HG03103 (cell line): Measurements from ENCODE around the gene DMRTC2.

Source experiments
- ATAC-seq: cut with Tn5 transposase; IDR thresholded peaks from one replicate; pipeline ENCODE4 v1.9.1; 2021; ENCODE audit warnings: low read depth; ENCODE audit not compliant: unreplicated experiment

The DMRTC2 gene

GRCh38 chr19:41887711-41888382 lies 43.0 kb downstream of the DMRTC2 start:
- ATAC-seq = no peak

GRCh38 chr19:41888926-41889325 lies 44.1 kb downstream of the DMRTC2 start:
- ATAC-seq = no peak

DNA sequence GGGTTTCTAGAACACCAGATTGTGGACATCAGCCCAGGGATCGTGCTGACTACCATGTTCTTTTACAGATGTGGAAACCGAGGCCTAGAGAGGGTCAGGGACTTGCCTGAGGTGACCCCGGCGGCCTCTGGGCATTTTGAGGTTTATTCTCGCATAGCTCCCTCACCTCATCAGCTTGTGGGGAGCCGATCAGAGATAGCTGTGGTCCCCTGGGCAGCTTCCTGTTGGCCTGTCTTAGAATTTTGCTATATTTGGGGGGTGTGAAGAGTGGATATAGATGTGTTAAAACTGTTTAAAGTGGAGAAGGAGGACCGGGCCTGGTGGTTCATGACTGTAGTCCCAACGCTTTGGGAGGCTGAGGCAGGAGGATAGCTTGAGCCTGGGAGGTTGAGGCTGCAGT lies 45.1 kb downstream of the DMRTC2 start:
- no peak for ATAC-seq

GRCh38 chr19:41890936-41891335 lies 46.1 kb downstream of the DMRTC2 start:
- ATAC-seq = no peak

DNA sequence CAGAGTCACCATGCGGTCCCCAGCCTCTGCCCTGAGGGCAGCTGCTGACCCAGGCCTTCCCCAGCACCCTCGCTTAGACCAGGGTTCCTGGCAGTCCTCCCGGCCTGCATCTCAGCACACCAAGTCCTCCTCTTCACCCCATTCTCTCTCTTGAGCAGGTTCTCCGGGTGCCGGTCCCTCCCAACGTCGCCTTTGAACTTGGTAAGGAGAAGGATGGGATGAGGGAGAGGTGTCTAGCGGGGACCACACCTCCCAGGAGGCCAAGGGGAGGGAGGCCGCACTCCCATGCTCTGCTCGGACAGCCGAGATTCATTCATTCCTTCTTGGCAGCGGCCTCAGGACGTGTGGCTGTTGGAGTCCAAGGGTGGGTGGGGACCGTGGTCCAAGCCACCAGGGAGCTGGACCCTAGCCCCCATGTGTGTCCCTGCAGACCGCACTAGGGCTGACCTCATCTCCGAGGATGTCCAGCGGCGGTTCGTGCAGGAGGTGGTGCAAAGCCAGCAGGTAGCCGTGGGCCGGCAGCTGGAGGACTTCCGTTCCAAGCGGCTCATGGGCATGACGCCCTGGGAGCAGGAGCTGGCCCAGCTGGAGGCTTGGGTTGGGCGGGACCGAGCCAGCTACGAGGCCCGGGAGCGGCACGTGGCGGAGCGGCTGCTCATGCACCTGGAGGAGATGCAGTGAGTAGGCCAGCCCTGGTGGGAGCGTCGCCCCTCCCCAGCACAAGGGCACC lies 47.5 kb downstream of the DMRTC2 start:
- no peak for ATAC-seq

DNA sequence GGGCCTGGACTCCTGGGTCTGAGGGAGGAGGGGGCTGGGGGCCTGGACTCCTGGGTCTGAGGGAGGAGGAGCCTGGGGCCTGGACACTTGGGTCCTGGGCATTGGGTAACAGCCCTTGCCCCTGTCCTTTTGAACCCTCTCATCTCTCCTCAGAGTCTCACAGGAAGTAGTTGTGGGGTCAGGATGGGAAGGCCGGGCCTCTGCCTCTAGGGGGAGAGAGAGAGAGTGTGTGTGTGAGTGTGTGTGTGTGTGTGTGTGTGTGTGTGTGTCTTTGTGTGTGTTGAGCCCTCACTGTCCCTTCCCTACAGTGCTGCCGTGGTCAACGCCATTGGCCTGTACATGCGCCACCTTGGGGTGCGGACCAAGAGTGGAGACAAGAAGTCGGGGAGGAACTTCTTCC lies 49.1 kb downstream of the DMRTC2 start:
- ATAC-seq = no peak

DNA sequence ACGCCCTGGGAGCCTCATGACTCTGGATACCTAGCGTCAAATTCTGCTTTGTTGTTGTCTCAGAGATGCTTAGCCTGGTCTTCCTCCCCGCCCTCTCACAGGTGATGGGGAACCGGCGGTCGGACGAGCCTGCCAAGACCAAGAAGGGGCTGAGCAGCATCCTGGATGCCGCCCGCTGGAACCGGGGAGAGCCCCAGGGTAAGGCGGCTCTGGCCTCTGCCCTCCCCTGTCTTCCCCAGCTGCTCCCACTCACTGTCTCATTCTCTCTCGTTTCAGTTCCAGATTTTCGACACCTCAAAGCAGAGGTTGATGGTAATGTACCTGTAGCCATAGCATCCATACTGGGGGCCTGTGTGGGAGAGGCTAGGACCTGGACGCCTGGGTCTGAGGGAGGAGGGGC lies 49.5 kb downstream of the DMRTC2 start:
- ATAC-seq = no peak

DNA sequence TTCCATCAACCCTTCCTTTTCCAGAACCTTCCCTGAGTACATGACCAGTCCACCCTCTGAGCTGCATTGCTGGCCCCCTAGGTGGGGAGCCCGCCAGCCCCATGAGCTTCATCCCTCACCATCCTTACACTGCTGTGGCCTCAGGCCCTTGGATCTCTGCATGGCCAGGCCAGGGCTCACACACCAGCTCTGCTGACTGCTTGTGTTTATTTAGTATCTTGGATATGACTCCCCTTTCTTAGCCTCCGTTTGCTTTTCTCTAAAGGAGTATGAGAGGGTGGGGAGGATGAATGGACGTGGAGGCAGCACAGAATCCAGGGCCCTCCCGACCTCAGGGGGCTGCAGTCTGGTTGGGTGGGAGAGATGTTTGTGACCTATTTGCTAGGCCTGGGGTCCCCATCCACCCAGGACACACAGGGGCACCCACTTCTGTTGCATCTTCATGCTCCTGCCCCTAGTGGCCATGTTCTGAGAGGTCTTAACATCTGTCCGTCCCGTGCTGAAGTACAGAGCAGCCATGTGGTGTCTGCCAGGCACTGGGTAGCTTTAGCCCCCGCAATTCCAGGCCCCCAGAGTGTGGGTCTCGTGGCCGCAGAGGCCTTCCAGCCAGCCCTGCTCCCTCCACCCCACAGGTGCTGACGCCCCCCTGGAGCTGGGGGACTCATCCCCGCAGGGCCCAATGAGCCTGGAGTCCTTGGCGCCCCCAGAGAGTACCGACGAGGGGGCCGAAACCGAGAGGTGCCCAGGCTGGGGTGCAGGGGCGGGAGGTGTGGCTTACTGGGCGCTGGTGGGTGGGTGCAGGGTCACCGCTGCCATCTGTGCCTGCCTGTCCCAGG lies 51.1 kb downstream of the DMRTC2 start:
- no peak for ATAC-seq

DNA sequence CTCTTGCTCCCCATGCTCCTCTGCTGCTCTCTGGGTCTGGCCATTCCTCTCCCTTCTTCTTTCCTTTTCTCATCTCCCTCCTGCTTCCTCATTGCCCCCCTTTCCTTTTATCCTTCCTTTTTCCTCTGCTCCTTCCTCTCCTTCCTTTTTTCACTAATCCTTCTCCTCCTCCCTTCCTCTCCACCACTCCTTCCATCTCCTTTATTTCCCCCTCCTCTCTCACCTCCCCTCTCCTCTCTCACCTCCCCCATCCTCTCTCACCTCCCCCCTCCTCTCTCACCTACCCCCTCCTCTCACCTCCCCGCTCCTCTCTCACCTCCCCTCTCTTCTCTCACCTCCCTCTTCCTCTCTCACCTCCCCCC lies 51.7 kb downstream of the DMRTC2 start:
- ATAC-seq = no peak

- no peak for ATAC-seq
Observed at GRCh38 chr19:41897181-41897580, 52.3 kb downstream of the DMRTC2 start.

- ATAC-seq = no peak
Observed at GRCh38 chr19:41897820-41898219, 53.0 kb downstream of the DMRTC2 start.

DNA sequence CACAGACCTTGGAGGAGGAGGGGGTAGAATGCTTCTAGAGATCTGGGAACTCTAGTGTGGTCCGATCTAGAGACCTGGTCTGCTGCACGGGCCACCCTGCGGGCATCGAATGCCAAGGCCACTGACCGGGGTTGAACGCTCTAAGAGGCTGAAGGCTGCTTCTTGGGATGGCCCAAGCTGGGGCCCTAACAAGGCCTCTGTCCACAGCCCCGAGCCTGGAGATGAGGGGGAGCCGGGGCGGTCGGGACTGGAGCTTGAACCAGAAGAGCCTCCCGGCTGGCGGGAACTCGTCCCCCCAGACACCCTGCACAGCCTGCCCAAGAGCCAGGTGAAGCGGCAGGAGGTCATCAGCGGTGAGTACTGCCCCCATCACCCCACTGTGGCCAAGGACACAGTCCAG lies 53.4 kb downstream of the DMRTC2 start:
- no peak for ATAC-seq
